HL-60 (cell line): ENCODE results near the gene SART3.

ENCODE experiments used
- DNase-seq, 2 experiments: peaks; one replicate each; pipeline ENCODE4 v3.0.0-alpha.2; 2010 to 2020; ENCODE audit warnings: low read depth in 1 of 2, low spot score in 1 of 2
- H3K27ac ChIP-seq: fragments of 250-450 bp; sonication (Bioruptor Pico); replicated peaks from 2 replicates; pipeline ENCODE4 v1.5.1; 2020; ENCODE audit warnings: mild to moderate bottlenecking, moderate library complexity
- H3K27me3 ChIP-seq: fragments of 250-450 bp; sonication (Bioruptor Pico); 2 replicates; pipeline ENCODE4 v1.5.1; 2021; ENCODE audit warnings: mild to moderate bottlenecking, moderate library complexity; ENCODE audit not compliant: insufficient read depth, poor library complexity, severe bottlenecking
- H3K4me3 ChIP-seq: replicated peaks from 2 replicates; pipeline ENCODE4 v1.5.1; 2011; ENCODE audit warnings: mild to moderate bottlenecking, control low read depth, low read length; ENCODE audit not compliant: insufficient read depth
- CTCF ChIP-seq: IDR thresholded peaks from one replicate; pipeline ENCODE4 v1.5.1; 2011; ENCODE audit warnings: low read length, control low read depth, inconsistent platforms; ENCODE audit not compliant: insufficient read depth
- GABPA ChIP-seq: IDR thresholded peaks from 2 replicates; pipeline ENCODE4 v1.6.1; 2012; ENCODE audit warnings: low read depth
- POLR2AphosphoS5 ChIP-seq: IDR thresholded peaks from 2 replicates; pipeline ENCODE4 v1.6.1; 2012; ENCODE audit warnings: low read depth
- REST ChIP-seq: IDR thresholded peaks from 2 replicates; pipeline ENCODE4 v1.6.1; 2012; ENCODE audit warnings: low read depth; ENCODE audit not compliant: insufficient replicate concordance
- SPI1 ChIP-seq: IDR thresholded peaks from 2 replicates; pipeline ENCODE4 v1.6.1; 2012; ENCODE audit warnings: low read depth, mild to moderate bottlenecking, borderline replicate concordance

Gene SART3

GRCh38 chr12:108605690-108606406 lies 44.9 kb upstream of the SART3 start:
- no peak for DNase-seq
- TF ChIP-seq REST (no peak), GABPA (no peak), POLR2AphosphoS5 (no peak), CTCF (no peak), SPI1 (no peak)
- no peaks in the 10 kb centered on the region for H3K27me3 ChIP-seq
- H3K4me3 ChIP-seq = no peak overlapping the region
- no peak overlapping the region for H3K27ac ChIP-seq

- no peaks in the 10 kb centered on the region for H3K27me3 ChIP-seq
- no peak overlapping the region for H3K4me3 ChIP-seq
- TF ChIP-seq REST = no peak
- TF ChIP-seq POLR2AphosphoS5 = no peak
- TF ChIP-seq CTCF = no peak
- no peak for TF ChIP-seq SPI1
- no peak for TF ChIP-seq GABPA
- DNase-seq = no peak
- no peak overlapping the region for H3K27ac ChIP-seq
Observed at GRCh38 chr12:108605000-108605689, 44.2 kb upstream of the SART3 start.

GRCh38 chr12:108604208-108604941 lies 43.4 kb upstream of the SART3 start:
- TF ChIP-seq SPI1 (no peak), GABPA (no peak), POLR2AphosphoS5 (no peak), REST (no peak), CTCF (no peak)
- no peak for DNase-seq

More at GRCh38 chr12:108604208-108604941, 43.4 kb upstream of the SART3 start:
- no peak overlapping the region for H3K27ac ChIP-seq
- no peak overlapping the region for H3K4me3 ChIP-seq
- H3K27me3 ChIP-seq = no peaks in the 10 kb centered on the region
